GM12891 (cell line): ENCODE results near the gene DUS3L.

ENCODE experiments used
- POLR2A ChIP-seq: IDR thresholded peaks from 2 replicates; pipeline ENCODE4 v1.6.1; 2011; ENCODE audit warnings: low read depth, low read length, control low read depth
- POLR2AphosphoS5 ChIP-seq: IDR thresholded peaks from 2 replicates; pipeline ENCODE4 v1.6.1; 2011; ENCODE audit warnings: low read depth, low read length, control low read depth
- TAF1 ChIP-seq: IDR thresholded peaks from 2 replicates; pipeline ENCODE4 v1.6.1; 2011; ENCODE audit warnings: low read depth, low read length, control low read depth

DNA sequence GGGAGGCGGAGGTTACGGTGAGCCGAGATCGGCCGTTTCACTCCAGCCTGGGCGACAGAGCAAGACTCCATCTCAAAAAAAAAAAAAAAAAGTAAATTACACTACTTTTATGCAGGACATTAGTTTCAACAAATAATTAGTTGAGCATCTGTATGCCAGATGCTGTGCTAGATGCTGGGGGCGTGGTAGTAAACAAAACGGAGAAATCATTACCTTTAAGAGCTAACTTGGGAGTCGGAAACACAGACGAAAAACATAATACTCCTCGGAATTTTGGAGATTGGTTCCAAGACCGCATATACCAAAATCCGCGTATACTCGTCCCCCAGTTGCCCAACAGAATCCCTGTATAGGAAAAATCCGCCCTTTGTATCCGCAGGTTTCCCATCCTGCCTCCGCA, 1.3 kb upstream of the DUS3L start:
- TF ChIP-seq TAF1: no peak
- TF ChIP-seq POLR2A: no peak
- no peak for TF ChIP-seq POLR2AphosphoS5
